HAP-1 (cell line): ENCODE data around the gene UNC119B.
"Not testable (repeated sequence)": the region's sequence is repeated elsewhere in the genome, so short reads cannot be mapped to it uniquely, and the experiment has no call there.

ENCODE experiments used
- DNase-seq, 2 experiments: peaks; one replicate each; pipeline ENCODE4 v3.0.0-alpha.2; 2016 to 2020; ENCODE audit warnings: low spot score in 2 of 2
- H3K27me3 ChIP-seq: fragments of 250-450 bp; sonication (Bioruptor Pico); 2 replicates; pipeline ENCODE4 v1.5.1; 2020; ENCODE audit warnings: low read depth, mild to moderate bottlenecking, moderate library complexity
- H3K36me3 ChIP-seq: fragments of 250-450 bp; sonication (Bioruptor Pico); replicated peaks from 2 replicates; pipeline ENCODE4 v1.5.1; 2020; ENCODE audit warnings: mild to moderate bottlenecking
- H3K4me1 ChIP-seq: fragments of 250-450 bp; sonication (Bioruptor Pico); 2 replicates; pipeline ENCODE4 v1.5.1; 2020; ENCODE audit warnings: mild to moderate bottlenecking
- H3K4me3 ChIP-seq: fragments of 250-450 bp; sonication (Bioruptor Pico); 2 replicates; pipeline ENCODE4 v1.5.1; 2020; ENCODE audit warnings: mild to moderate bottlenecking, moderate library complexity
- H3K9me3 ChIP-seq: fragments of 250-450 bp; sonication (Bioruptor Pico); 2 replicates; pipeline ENCODE4 v1.5.1; 2020; ENCODE audit warnings: mild to moderate bottlenecking, moderate library complexity
- in situ Hi-C: fragments of 300-500 bp; cut with MboI; formaldehyde crosslinking; loops from 3 replicates; pipeline ENCODE4 v1.14.3; 2020; ENCODE audit warnings: low sequenced_read_pairs, inconsistent platforms, mixed read lengths

The UNC119B gene

DNA sequence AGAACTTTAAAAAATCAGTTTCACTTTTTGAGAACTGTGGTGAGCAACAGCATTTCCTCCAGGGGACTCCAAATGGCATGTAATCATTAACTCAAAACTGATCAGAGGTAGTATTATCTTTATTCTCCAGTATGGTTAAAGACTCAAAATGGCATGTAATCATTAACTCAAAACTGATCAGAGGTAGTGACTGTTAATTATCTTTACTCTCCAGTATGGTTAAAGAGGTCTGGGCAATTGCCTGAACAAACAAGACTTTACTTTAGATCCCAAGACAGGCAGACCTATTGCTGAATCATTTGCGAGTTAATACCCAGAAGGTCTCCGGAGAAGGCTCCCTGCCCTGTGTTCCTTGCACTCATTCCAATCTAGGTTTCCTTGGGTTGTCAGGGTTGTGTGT lies 8.8 kb downstream of the UNC119B start:
- no peak for DNase-seq
- in situ Hi-C loops, result loop anchor here (10.0 kb wide), 1 partner anchor 394 kb away; the partner anchor contains the start of gene PLA2G1B
- no peaks in the 10 kb centered on the region for H3K4me1 ChIP-seq
- no peak overlapping the region for H3K4me3 ChIP-seq
- no peaks in the 10 kb centered on the region for H3K27me3 ChIP-seq
- H3K9me3 ChIP-seq, result no peaks in the 10 kb centered on the region
- peaks cover 96% of the 10 kb centered on the region for H3K36me3 ChIP-seq

- Histone ChIP-seq H3K9me3 (no peaks in the 10 kb centered on the region), H3K36me3 (peaks cover 95% of the 10 kb centered on the region), H3K27me3 (no peaks in the 10 kb centered on the region), H3K4me3 (no peak overlapping the region), H3K4me1 (no peaks in the 10 kb centered on the region)
- DNase-seq, result no peak
- in situ Hi-C loops, result loop anchor here (10.0 kb wide), 1 partner anchor 395 kb away; the partner anchor contains the start of gene PLA2G1B
Measured at GRCh38 chr12:120719496-120720233, 9.4 kb downstream of the UNC119B start.

- no peak overlapping the region for H3K4me3 ChIP-seq
- H3K27me3 ChIP-seq, result no peaks in the 10 kb centered on the region
- DNase-seq, result no peak
- in situ Hi-C loops, result no loop called here
- H3K4me1 ChIP-seq, result no peaks in the 10 kb centered on the region
- peaks cover 89% of the 10 kb centered on the region for H3K36me3 ChIP-seq
- H3K9me3 ChIP-seq, result no peaks in the 10 kb centered on the region
Measured at GRCh38 chr12:120720234-120720986, 10.2 kb downstream of the UNC119B start.

DNA sequence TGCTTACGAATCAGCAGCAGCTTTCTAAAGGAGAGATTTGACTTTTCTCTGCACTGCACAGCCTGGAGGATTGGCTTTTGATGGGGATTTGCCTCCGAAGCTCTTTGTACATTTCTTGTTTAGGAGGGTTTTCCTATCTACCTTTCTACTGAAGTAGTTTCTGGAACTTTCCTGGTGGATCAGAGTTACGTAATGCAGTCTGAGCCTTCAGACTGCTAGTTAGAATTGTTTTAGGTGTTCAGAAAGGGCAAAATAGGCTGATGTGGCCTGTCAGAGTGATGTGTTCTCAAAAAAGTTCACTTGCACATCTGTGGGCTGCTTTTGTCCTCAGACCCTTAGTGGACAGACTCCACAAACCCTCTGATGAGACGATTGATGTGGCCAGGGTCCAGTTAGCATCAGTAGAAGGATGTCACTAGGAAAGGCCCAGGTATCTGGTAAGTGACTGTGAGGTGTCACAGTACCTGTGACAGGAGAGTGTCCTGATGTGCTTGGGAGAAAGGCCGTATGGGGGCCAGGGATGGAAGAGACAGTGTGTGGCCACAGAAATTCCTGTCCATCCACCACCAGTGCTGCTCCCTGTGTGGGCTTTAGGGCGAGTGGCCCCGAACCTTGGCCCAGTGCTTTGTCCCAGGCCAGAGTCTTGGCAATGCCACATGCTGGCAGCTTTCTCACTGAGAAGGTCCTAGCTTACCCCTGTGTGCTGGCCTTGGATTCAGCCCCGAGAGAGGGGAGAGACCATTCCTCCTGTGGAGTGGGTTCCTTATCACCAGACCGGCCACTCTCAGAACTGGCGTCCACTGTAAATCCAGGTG lies 10.9 kb downstream of the UNC119B start:
- Histone ChIP-seq H3K9me3 (no peaks in the 10 kb centered on the region), H3K4me3 (no peak overlapping the region), H3K4me1 (peaks cover 1% of the 10 kb centered on the region), H3K36me3 (peaks cover 81% of the 10 kb centered on the region), H3K27me3 (no peaks in the 10 kb centered on the region)
- in situ Hi-C loops, result no loop called here
- no peak for DNase-seq

- in situ Hi-C loops, result no loop called here
- no peaks in the 10 kb centered on the region for H3K9me3 ChIP-seq
- no peak overlapping the region for H3K4me3 ChIP-seq
Measured at GRCh38 chr12:120721866-120722265, 11.6 kb downstream of the UNC119B start.

GRCh38 chr12:120722784-120723183 lies 12.5 kb downstream of the UNC119B start:
- in situ Hi-C loops, result no loop called here

More at GRCh38 chr12:120721866-120722265, 11.6 kb downstream of the UNC119B start:
- no peaks in the 10 kb centered on the region for H3K27me3 ChIP-seq
- no peak for DNase-seq
- peaks cover 6% of the 10 kb centered on the region for H3K4me1 ChIP-seq
- peaks cover 75% of the 10 kb centered on the region for H3K36me3 ChIP-seq

GRCh38 chr12:120724720-120725119 lies 14.5 kb downstream of the UNC119B start:
- H3K4me3 ChIP-seq, result no peak overlapping the region
- H3K36me3 ChIP-seq, result peaks cover 61% of the 10 kb centered on the region

More at GRCh38 chr12:120722784-120723183, 12.5 kb downstream of the UNC119B start:
- H3K36me3 ChIP-seq, result peaks cover 75% of the 10 kb centered on the region
- H3K27me3 ChIP-seq, result no peaks in the 10 kb centered on the region
- H3K4me3 ChIP-seq, result no peak overlapping the region
- peaks cover 6% of the 10 kb centered on the region for H3K4me1 ChIP-seq
- no peak for DNase-seq
- no peaks in the 10 kb centered on the region for H3K9me3 ChIP-seq

DNA sequence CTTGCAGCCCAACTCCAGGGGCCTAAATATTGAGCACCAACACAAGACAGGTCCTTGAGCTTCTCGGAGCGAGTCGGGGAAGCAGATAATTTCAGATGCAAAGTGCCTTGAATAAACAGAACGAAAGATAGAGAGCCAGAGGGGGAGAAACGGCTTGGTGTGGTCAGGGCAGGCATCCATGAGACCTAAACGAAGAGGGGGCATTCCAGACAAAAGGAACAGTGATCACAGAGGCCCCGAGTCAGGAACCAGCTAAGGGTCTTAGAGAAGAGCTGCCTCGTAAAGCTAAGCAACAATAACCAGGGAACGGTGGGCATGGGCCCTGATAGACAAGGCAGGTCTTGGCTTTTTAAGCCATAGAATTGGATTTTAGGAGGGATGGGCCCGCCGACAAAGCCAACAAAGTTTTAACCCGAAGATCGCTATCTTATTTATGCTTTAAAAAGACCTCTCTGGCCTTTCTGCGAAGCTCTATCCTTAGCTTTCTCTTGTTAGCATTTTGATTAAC lies 14.9 kb downstream of the UNC119B start:
- in situ Hi-C loops, result no loop called here
- peak overlapping the region; percentile 64 for H3K4me3 ChIP-seq
- H3K36me3 ChIP-seq, result peaks cover 61% of the 10 kb centered on the region
- no peaks in the 10 kb centered on the region for H3K9me3 ChIP-seq
- DNase-seq, result no peak
- peaks cover 6% of the 10 kb centered on the region for H3K4me1 ChIP-seq
- no peaks in the 10 kb centered on the region for H3K27me3 ChIP-seq

More at GRCh38 chr12:120724720-120725119, 14.5 kb downstream of the UNC119B start:
- in situ Hi-C loops, result no loop called here
- DNase-seq, result no peak
- Histone ChIP-seq H3K9me3 (no peaks in the 10 kb centered on the region), H3K27me3 (no peaks in the 10 kb centered on the region), H3K4me1 (peaks cover 6% of the 10 kb centered on the region)

GRCh38 chr12:120725659-120726509 lies 15.6 kb downstream of the UNC119B start, which contains the start of gene ACADS:
Gene ACADS, plus strand, starts transcription at chr12:120725826. Its CDS starts 60 bp downstream, at chr12:120725886.
- no peaks in the 10 kb centered on the region for H3K9me3 ChIP-seq
- no peaks in the 10 kb centered on the region for H3K27me3 ChIP-seq
- in situ Hi-C loops, result no loop called here
- peak within 1 kb of the TSS; percentile 64 for H3K4me3 ChIP-seq
- peaks cover 58% of the 10 kb centered on the region for H3K36me3 ChIP-seq
- peak; percentile 83 to 96 for DNase-seq
- peaks cover 6% of the 10 kb centered on the region for H3K4me1 ChIP-seq

GRCh38 chr12:120726510-120726793 lies 16.2 kb downstream of the UNC119B start:
- H3K27me3 ChIP-seq, result no peaks in the 10 kb centered on the region
- in situ Hi-C loops, result no loop called here
- peaks cover 53% of the 10 kb centered on the region for H3K36me3 ChIP-seq
- no peaks in the 10 kb centered on the region for H3K9me3 ChIP-seq
- H3K4me3 ChIP-seq, result peak overlapping the region; percentile 64
- peaks cover 6% of the 10 kb centered on the region for H3K4me1 ChIP-seq
- no peak for DNase-seq

- peaks cover 6% of the 10 kb centered on the region for H3K4me1 ChIP-seq
- H3K9me3 ChIP-seq, result no peaks in the 10 kb centered on the region
- no peaks in the 10 kb centered on the region for H3K27me3 ChIP-seq
- H3K36me3 ChIP-seq, result peaks cover 48% of the 10 kb centered on the region
- no peak overlapping the region for H3K4me3 ChIP-seq
- in situ Hi-C loops, result no loop called here
- no peak for DNase-seq
Measured at GRCh38 chr12:120726961-120727360, 16.7 kb downstream of the UNC119B start.

- H3K9me3 ChIP-seq, in situ Hi-C loops, H3K4me3 ChIP-seq, H3K27me3 ChIP-seq, H3K4me1 ChIP-seq, DNase-seq: not testable (repeated sequence)
- H3K36me3 ChIP-seq, result peaks cover 19% of the 10 kb centered on the region
Measured at GRCh38 chr12:120732198-120732597, 21.9 kb downstream of the UNC119B start.

DNA sequence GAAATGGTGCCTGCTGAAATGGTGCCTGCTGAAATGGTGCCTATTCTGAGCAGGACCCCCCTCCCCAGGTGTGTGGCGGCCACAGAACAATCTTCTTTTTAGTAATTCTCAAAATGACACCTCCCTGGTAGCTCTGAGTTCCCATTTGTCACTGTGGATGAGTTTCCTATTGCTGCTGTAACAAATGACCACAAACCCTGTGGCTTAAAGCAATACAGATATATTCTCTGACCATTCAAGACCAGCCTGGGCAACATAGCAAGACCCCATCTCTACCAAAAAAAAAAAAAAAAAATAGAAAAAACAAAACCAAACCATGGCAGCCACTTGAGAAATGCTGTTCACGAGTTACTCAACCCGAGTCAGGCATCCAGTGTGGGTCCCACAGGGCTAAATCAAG lies 23.3 kb downstream of the UNC119B start:
- no peaks in the 10 kb centered on the region for H3K27me3 ChIP-seq
- in situ Hi-C loops, result no loop called here
- H3K36me3 ChIP-seq, result peaks cover 9% of the 10 kb centered on the region
- H3K9me3 ChIP-seq, result no peaks in the 10 kb centered on the region
- H3K4me3 ChIP-seq, result no peak overlapping the region
- H3K4me1 ChIP-seq, result no peaks in the 10 kb centered on the region
- DNase-seq, result no peak
